Activated CD4-positive, alpha-beta T cell treated with anti-CD3 and anti-CD28 coated beads, Interleukin-2, amount 50 U/mL, for 24 hours (primary cell): ENCODE results near the gene FHL2.

ENCODE experiments used
- DNase-seq, 2 donors: peaks; one replicate each; pipeline ENCODE4 v3.0.0-alpha.2; 2020; ENCODE audit warnings: low read depth in 1 of 2, low spot score in 1 of 2

FHL2 gene

GRCh38 chr2:105422801-105423200, 23.9 kb upstream of the FHL2 start:
- no peak for DNase-seq

- DNase-seq = no peak
These were observed 22.2 kb upstream of the FHL2 start for GRCh38 chr2:105421053-105421452.

GRCh38 chr2:105418522-105418921, 19.7 kb upstream of the FHL2 start:
- no peak for DNase-seq

GRCh38 chr2:105417857-105418436, 19.1 kb upstream of the FHL2 start:
- DNase-seq = no peak

GRCh38 chr2:105416156-105416555, 17.3 kb upstream of the FHL2 start:
- DNase-seq = no peak

GRCh38 chr2:105415007-105415406, 16.2 kb upstream of the FHL2 start:
- DNase-seq = no peak

- DNase-seq = no peak
These were observed 14.4 kb upstream of the FHL2 start for GRCh38 chr2:105413206-105413605.

GRCh38 chr2:105412584-105412983, 13.7 kb upstream of the FHL2 start:
- DNase-seq = no peak

- no peak for DNase-seq
These were observed 13.0 kb upstream of the FHL2 start for GRCh38 chr2:105411720-105412407.

- DNase-seq = no peak
These were observed 11.7 kb upstream of the FHL2 start for GRCh38 chr2:105410554-105410953.

- no peak for DNase-seq
These were observed 10.9 kb upstream of the FHL2 start for GRCh38 chr2:105409717-105410116.

- no peak for DNase-seq
These were observed 9.3 kb upstream of the FHL2 start for GRCh38 chr2:105407946-105408743.

- no peak for DNase-seq
These were observed 7.4 kb upstream of the FHL2 start for GRCh38 chr2:105406221-105406620.

- no peak for DNase-seq
These were observed 6.4 kb upstream of the FHL2 start for GRCh38 chr2:105405291-105405690.

- DNase-seq = no peak
These were observed 5.9 kb upstream of the FHL2 start for GRCh38 chr2:105404736-105405135.

GRCh38 chr2:105403783-105404698, 5.2 kb upstream of the FHL2 start:
- DNase-seq = no peak

- DNase-seq = no peak
These were observed 4.5 kb upstream of the FHL2 start for GRCh38 chr2:105403241-105403782.

- no peak for DNase-seq
These were observed 4.0 kb upstream of the FHL2 start for GRCh38 chr2:105402809-105403208.

- DNase-seq = no peak
These were observed 3.0 kb upstream of the FHL2 start for GRCh38 chr2:105401867-105402266.

GRCh38 chr2:105400138-105400540, 1.3 kb upstream of the FHL2 start:
- no peak for DNase-seq
